AG09319 (cell line): Measurements from ENCODE around the gene WFDC9.
"Not testable (repeated sequence)": the region's sequence is repeated elsewhere in the genome, so short reads cannot be mapped to it uniquely, and the experiment has no call there.

Source experiments
- DNase-seq: peaks from one replicate; pipeline ENCODE4 v3.0.0-alpha.2; 2010; ENCODE audit warnings: low read depth; ENCODE audit errors: extremely low read depth
- TF ChIP-seq, protein P1 (sequence below): IDR thresholded peaks from 2 replicates; pipeline ENCODE4 v1.5.1; 2011; ENCODE audit warnings: low read depth, mild to moderate bottlenecking, inconsistent platforms, low read length, moderate library complexity

The WFDC9 gene

DNA sequence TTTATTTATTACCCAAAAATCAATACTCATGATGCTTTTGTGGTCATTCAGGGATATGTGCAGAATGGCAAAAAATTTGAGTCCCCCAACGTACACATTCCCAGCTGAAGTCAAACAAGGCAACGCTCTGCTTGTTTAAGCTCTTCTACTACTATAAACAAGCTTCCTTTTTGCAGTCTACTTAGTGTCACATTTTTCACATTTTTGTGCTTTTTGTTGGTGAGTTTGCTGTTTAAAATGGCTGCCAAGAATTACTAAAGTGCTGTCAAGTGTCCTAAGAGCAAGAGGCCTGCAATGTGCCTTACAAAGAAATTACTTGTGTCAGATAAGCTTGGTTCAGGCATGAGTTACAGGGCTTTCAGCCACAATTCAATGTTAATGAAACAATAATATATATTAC is 54.1 kb downstream of the WFDC9 start:
- TF ChIP-seq, protein P1, sequence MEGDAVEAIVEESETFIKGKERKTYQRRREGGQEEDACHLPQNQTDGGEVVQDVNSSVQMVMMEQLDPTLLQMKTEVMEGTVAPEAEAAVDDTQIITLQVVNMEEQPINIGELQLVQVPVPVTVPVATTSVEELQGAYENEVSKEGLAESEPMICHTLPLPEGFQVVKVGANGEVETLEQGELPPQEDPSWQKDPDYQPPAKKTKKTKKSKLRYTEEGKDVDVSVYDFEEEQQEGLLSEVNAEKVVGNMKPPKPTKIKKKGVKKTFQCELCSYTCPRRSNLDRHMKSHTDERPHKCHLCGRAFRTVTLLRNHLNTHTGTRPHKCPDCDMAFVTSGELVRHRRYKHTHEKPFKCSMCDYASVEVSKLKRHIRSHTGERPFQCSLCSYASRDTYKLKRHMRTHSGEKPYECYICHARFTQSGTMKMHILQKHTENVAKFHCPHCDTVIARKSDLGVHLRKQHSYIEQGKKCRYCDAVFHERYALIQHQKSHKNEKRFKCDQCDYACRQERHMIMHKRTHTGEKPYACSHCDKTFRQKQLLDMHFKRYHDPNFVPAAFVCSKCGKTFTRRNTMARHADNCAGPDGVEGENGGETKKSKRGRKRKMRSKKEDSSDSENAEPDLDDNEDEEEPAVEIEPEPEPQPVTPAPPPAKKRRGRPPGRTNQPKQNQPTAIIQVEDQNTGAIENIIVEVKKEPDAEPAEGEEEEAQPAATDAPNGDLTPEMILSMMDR = no peak
- no peak for DNase-seq

- TF ChIP-seq, protein P1 = no peak
- no peak for DNase-seq
Observed at GRCh38 chr20:45575931-45576330, 55.2 kb downstream of the WFDC9 start.

DNA sequence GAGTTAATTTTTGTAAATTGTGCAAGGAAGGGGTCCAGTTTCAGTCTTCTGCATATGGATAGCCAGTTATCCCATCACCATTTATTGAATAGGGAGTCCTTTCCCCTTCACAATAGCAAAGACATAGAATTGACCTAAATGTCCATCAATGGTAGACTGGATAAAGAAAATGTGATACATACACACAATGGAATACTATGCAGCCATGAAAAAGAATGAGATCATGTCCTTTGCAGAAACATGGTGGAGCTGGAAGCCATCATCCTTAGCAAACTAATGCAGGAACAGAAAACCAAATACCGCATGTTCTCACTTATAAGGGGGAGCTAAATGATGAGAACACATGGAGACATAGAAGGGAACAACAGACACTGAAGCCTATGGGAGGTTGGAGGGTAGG is 61.4 kb downstream of the WFDC9 start:
- DNase-seq = not testable (repeated sequence)

- DNase-seq = no peak
- TF ChIP-seq, protein P1 = no peak
Observed at GRCh38 chr20:45564760-45565276, 66.3 kb downstream of the WFDC9 start.
